Transverse colon (tissue), 3 donors: ENCODE data around the gene CRIP1.

Source experiments
- EP300 ChIP-seq: sonication (generic); formaldehyde crosslinking; IDR thresholded peaks from one replicate; pipeline ENCODE4 v1.6.1; 2017; ENCODE audit warnings: antibody characterized with exemption, low read depth
- TF ChIP-seq, protein P1 (sequence below), 5 experiments: fragments of 200-600 bp in 3 of 5; fragments of 450-650 bp in 2 of 5; sonication (generic) in 3 of 5; IDR thresholded peaks; 1 replicate in 2 of 5; 2 replicates in 3 of 5; pipeline ENCODE4 v1.5.1; 2016 to 2017; ENCODE audit warnings: antibody characterized with exemption in 5 of 5, inconsistent platforms in 3 of 5, mild to moderate bottlenecking in 2 of 5, moderate library complexity in 1 of 5

DNA sequence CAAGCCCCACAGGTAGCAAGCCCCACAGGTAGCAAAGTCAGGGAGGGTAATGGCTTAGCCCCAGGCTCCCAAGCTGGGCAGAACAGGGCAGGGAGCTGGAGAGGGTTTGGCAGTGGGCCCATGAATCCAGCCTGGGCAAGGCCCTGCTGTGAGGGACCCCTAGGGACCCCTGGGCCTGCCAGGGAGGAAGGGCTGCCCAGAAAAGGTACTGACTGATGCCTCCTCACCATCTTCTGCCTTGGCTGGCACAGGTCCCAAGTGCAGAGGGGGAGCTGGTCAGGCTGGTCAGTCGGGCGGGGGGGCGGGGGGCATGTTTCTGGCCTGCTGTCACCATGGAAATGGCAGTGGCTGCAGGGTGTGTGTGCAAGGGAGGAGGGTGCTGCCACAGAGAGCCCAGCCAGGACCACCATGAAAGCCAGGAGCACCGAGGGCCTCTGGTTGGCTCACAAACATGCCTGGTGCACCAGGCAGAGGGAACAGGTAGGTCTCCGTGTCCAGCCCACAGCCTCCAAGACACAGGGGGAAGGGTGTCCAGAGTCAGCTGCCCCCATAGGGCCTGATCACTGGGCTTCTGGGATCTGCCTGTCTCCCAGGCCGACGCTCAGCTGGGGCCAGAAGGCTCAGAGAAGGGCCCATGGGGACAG, 13.5 kb upstream of the CRIP1 start:
- TF ChIP-seq, protein P1, sequence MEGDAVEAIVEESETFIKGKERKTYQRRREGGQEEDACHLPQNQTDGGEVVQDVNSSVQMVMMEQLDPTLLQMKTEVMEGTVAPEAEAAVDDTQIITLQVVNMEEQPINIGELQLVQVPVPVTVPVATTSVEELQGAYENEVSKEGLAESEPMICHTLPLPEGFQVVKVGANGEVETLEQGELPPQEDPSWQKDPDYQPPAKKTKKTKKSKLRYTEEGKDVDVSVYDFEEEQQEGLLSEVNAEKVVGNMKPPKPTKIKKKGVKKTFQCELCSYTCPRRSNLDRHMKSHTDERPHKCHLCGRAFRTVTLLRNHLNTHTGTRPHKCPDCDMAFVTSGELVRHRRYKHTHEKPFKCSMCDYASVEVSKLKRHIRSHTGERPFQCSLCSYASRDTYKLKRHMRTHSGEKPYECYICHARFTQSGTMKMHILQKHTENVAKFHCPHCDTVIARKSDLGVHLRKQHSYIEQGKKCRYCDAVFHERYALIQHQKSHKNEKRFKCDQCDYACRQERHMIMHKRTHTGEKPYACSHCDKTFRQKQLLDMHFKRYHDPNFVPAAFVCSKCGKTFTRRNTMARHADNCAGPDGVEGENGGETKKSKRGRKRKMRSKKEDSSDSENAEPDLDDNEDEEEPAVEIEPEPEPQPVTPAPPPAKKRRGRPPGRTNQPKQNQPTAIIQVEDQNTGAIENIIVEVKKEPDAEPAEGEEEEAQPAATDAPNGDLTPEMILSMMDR (IDR thresholded peaks at IDR 0.05): no peak
- no peak for TF ChIP-seq EP300
